Inflammatory macrophage treated with lipopolysaccharide for 4 hours (primary cell): ENCODE results near the gene CCDC188.
"Not testable (repeated sequence)": the region's sequence is repeated elsewhere in the genome, so short reads cannot be mapped to it uniquely, and the experiment has no call there.

ENCODE experiments used
- DNase-seq: peaks from one replicate; pipeline ENCODE4 v3.0.0-alpha.2; 2020

CCDC188 gene

GRCh38 chr22:20169253-20169822 lies 18.5 kb upstream of the CCDC188 start:
- DNase-seq: no peak

- DNase-seq: no peak
Observed at GRCh38 chr22:20167643-20168322, 16.9 kb upstream of the CCDC188 start.

GRCh38 chr22:20166703-20167102 lies 15.8 kb upstream of the CCDC188 start:
- no peak for DNase-seq

GRCh38 chr22:20165913-20166312 lies 15.1 kb upstream of the CCDC188 start:
- DNase-seq: no peak

GRCh38 chr22:20165421-20165820 lies 14.6 kb upstream of the CCDC188 start:
- no peak for DNase-seq

- no peak for DNase-seq
Observed at GRCh38 chr22:20164863-20165262, 14.0 kb upstream of the CCDC188 start.

- DNase-seq: no peak
Observed at GRCh38 chr22:20160041-20160440, 9.2 kb upstream of the CCDC188 start.

GRCh38 chr22:20159531-20159930 lies 8.7 kb upstream of the CCDC188 start:
- not testable (repeated sequence) for DNase-seq

GRCh38 chr22:20159076-20159475 lies 8.2 kb upstream of the CCDC188 start:
- no peak for DNase-seq

GRCh38 chr22:20158391-20159036 lies 7.7 kb upstream of the CCDC188 start:
- DNase-seq: no peak

GRCh38 chr22:20157430-20158183 lies 6.8 kb upstream of the CCDC188 start:
- no peak for DNase-seq

- peak; percentile 62 for DNase-seq
Observed at GRCh38 chr22:20156611-20157429, 6.0 kb upstream of the CCDC188 start.

- DNase-seq: no peak
Observed at GRCh38 chr22:20156042-20156389, 5.2 kb upstream of the CCDC188 start.

GRCh38 chr22:20155330-20156041 lies 4.6 kb upstream of the CCDC188 start:
- DNase-seq: peak; percentile 30

- no peak for DNase-seq
Observed at GRCh38 chr22:20154602-20155187, 3.8 kb upstream of the CCDC188 start.

GRCh38 chr22:20153945-20154344 lies 3.1 kb upstream of the CCDC188 start:
- DNase-seq: no peak

- no peak for DNase-seq
Observed at GRCh38 chr22:20152464-20152890, 1.6 kb upstream of the CCDC188 start.

- DNase-seq: no peak
Observed at GRCh38 chr22:20151276-20151588, 377 bp upstream of the CCDC188 start.

- DNase-seq: no peak
Observed at GRCh38 chr22:20149257-20150250, 1.3 kb downstream of the CCDC188 start.

GRCh38 chr22:20148414-20148813 lies 2.4 kb downstream of the CCDC188 start:
- DNase-seq: no peak
